Measurements from ENCODE around the gene CDKL1. TPM values are rescaled to one million over a fixed set of nuclear protein-coding genes. Genes with fewer than 3 reads are reported as not detected.

CDKL1 gene
- polyA plus RNA-seq, 3 donors: 1.2 to 2.5 (median 1.3) TPM

- no peaks in the 10 kb centered on the region for H3K79me2 ChIP-seq (ENCODE audit: insufficient read depth, low read length)
- no peaks in the 10 kb centered on the region for H3K4me1 ChIP-seq (ENCODE audit: control insufficient read depth in 1 of 2, insufficient read depth in 2 of 2, low read length in 2 of 2)
- no peak overlapping the region for H3K4me3 Mint-ChIP-seq
- no peak overlapping the region for H3K4me3 ChIP-seq (replicated peaks in 1 of 3; ENCODE audit: low read depth in 2 of 3, low read length in 3 of 3)
- H3K27me3 ChIP-seq (ENCODE audit: control insufficient read depth in 2 of 2, insufficient read depth in 2 of 2, low read length in 2 of 2): no peaks in the 10 kb centered on the region
- H2AFZ ChIP-seq (ENCODE audit: insufficient read depth, low read depth, low read length, poor library complexity, severe bottlenecking): no peak overlapping the region
- no peaks in the 10 kb centered on the region for H3K36me3 Mint-ChIP-seq
- no peaks in the 10 kb centered on the region for H3K9me3 ChIP-seq (replicated peaks in 1 of 2; ENCODE audit: control insufficient read depth in 1 of 2, insufficient read depth in 1 of 2, low read length in 2 of 2)
- H3K27ac Mint-ChIP-seq: no peak overlapping the region
- no peaks in the 10 kb centered on the region for H3K27me3 Mint-ChIP-seq (ENCODE audit: low read depth in 3 of 3)
- no peaks in the 10 kb centered on the region for H4K20me1 ChIP-seq (ENCODE audit: insufficient read depth, low read length)
- no peak for TF ChIP-seq CTCF (IDR thresholded peaks at IDR 0.05)
- H3K9ac ChIP-seq (ENCODE audit: insufficient read depth, low read length, poor library complexity, severe bottlenecking): no peak overlapping the region
- no peak for DNase-seq
- intact Hi-C loops (cut with micrococcal nuclease): no loop called here
- H3K4me1 Mint-ChIP-seq: no peaks in the 10 kb centered on the region
- no peaks in the 10 kb centered on the region for H3K36me3 ChIP-seq (replicated peaks in 1 of 2; ENCODE audit: control insufficient read depth in 1 of 2, insufficient read depth in 2 of 2, low read length in 2 of 2)
- H3K9me3 Mint-ChIP-seq: no peaks in the 10 kb centered on the region
- H3K27ac ChIP-seq (ENCODE audit: low read depth in 1 of 2, low read length in 2 of 2): no peak overlapping the region
- no peak overlapping the region for H3K4me2 ChIP-seq (replicated peaks; ENCODE audit: extremely low read depth, low read length, poor library complexity, severe bottlenecking)
- 80% methylated on average over 1 of the region's 3 CpGs for WGBS (ENCODE audit: insufficient coverage)
Observed at GRCh38 chr14:50383618-50384225, 13.0 kb downstream of the CDKL1 start.

- no peaks in the 10 kb centered on the region for H3K79me2 ChIP-seq (ENCODE audit: insufficient read depth, low read length)
- no peaks in the 10 kb centered on the region for H4K20me1 ChIP-seq (ENCODE audit: insufficient read depth, low read length)
- Mint-ChIP-seq H3K27ac (no peak overlapping the region), H3K4me1 (peaks cover 7% of the 10 kb centered on the region), H3K9me3 (no peaks in the 10 kb centered on the region), H3K27me3 (ENCODE audit: low read depth in 3 of 3) (peaks cover 0 to 2% (median 1%) of the 10 kb centered on the region in 3 donors), H3K4me3 (no peak overlapping the region), H3K36me3 (no peaks in the 10 kb centered on the region)
- intact Hi-C loops (cut with micrococcal nuclease): no loop called here
- no peak for TF ChIP-seq CTCF (IDR thresholded peaks at IDR 0.05)
- no peaks in the 10 kb centered on the region for H3K9me3 ChIP-seq (replicated peaks in 1 of 2; ENCODE audit: control insufficient read depth in 1 of 2, insufficient read depth in 1 of 2, low read length in 2 of 2)
- no peak for DNase-seq
- H3K27me3 ChIP-seq (ENCODE audit: control insufficient read depth in 2 of 2, insufficient read depth in 2 of 2, low read length in 2 of 2): no peaks in the 10 kb centered on the region
- 96% methylated on average over 9 of the region's 14 CpGs for WGBS (ENCODE audit: insufficient coverage)
- no peak overlapping the region for H3K4me2 ChIP-seq (replicated peaks; ENCODE audit: extremely low read depth, low read length, poor library complexity, severe bottlenecking)
- H3K4me1 ChIP-seq (ENCODE audit: control insufficient read depth in 1 of 2, insufficient read depth in 2 of 2, low read length in 2 of 2): no peaks in the 10 kb centered on the region
- H3K9ac ChIP-seq (ENCODE audit: insufficient read depth, low read length, poor library complexity, severe bottlenecking): no peak overlapping the region
- no peak overlapping the region for H3K4me3 ChIP-seq (replicated peaks in 1 of 3; ENCODE audit: low read depth in 2 of 3, low read length in 3 of 3)
- no peak overlapping the region for H2AFZ ChIP-seq (ENCODE audit: insufficient read depth, low read depth, low read length, poor library complexity, severe bottlenecking)
- H3K36me3 ChIP-seq (replicated peaks in 1 of 2; ENCODE audit: control insufficient read depth in 1 of 2, insufficient read depth in 2 of 2, low read length in 2 of 2): no peaks in the 10 kb centered on the region
- H3K27ac ChIP-seq (ENCODE audit: low read depth in 1 of 2, low read length in 2 of 2): no peak overlapping the region
Observed at GRCh38 chr14:50381823-50382287, 14.8 kb downstream of the CDKL1 start.
